ENCODE measurements around the gene SPTBN5.

GRCh38 chr15:41869770-41870688 lies 23.8 kb downstream of the SPTBN5 start:
- TF ChIP-seq POLR2AphosphoS5 (IDR thresholded peaks at IDR 0.05; ENCODE audit: low read depth, low read length) (no peak), REST (IDR thresholded peaks at IDR 0.05; ENCODE audit: insufficient read depth in 1 of 2, low read depth in 2 of 2, low read length in 2 of 2) (no peak), TAF1 (IDR thresholded peaks at IDR 0.05; ENCODE audit: borderline replicate concordance, insufficient read depth, low read length) (no peak)
